ENCODE measurements around the gene SNRNP70. TPM values are rescaled to one million over a fixed set of nuclear protein-coding genes. Genes with fewer than 3 reads are reported as not detected.
"Not testable (repeated sequence)": the region's sequence is repeated elsewhere in the genome, so short reads cannot be mapped to it uniquely, and the experiment has no call there.

Gene SNRNP70
- total RNA-seq, 1 donor from 2014 or later = 279 TPM

- DNase-seq (ENCODE audit: low spot score) = peak; percentile 45
- Mint-ChIP-seq H3K27me3 (ENCODE audit: low read depth) (peaks cover 43% of the 10 kb centered on the region), H3K36me3 (ENCODE audit: low read depth) (no peaks in the 10 kb centered on the region), H3K4me1 (ENCODE audit: low read depth) (peaks cover 9% of the 10 kb centered on the region), H3K27ac (no peak overlapping the region), H3K4me3 (ENCODE audit: low read depth) (peak overlapping the region; percentile 74), H3K9me3 (no peaks in the 10 kb centered on the region)
- intact Hi-C loops (cut with micrococcal nuclease) = no loop called here
Observed at GRCh38 chr19:49056101-49056901, 28.9 kb upstream of the SNRNP70 start.

DNA sequence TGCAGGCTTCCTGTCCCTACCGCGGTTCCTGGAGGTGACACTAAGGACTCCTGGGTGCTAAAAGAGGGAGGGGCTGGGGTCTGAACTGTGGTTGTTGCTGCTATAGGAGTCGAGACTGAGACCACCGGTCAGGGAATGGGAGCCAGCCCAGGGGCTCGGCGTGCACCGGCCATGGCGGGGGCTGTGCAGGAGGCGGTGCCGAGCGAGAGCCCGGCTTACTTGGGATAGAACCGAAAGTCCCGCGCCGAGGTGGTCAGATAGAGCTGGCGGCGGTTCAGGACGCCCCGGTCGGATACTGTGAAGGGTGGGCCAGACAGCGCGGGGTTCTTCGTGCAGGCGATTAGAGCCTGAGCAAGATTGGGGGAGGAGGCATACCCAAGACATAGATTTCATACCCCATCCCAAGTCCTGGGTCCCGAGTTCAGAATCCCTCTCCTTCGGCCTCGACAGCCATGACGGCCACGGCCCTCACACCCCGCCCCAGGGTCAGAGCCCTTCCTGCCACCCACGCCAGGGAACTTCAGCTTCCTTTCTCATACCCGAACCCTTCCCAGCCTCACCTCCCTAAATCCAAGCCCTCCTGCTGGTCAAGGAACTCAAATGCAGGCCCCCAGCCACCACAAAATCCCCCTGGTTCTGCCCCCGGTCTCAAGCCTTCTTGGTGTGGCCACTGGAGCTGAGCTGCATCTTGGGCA is 28.2 kb upstream of the SNRNP70 start:
- H3K36me3 Mint-ChIP-seq (ENCODE audit: low read depth); intact Hi-C loops (cut with micrococcal nuclease); H3K4me1 Mint-ChIP-seq (ENCODE audit: low read depth); DNase-seq (ENCODE audit: low spot score); H3K9me3 Mint-ChIP-seq; H3K27ac Mint-ChIP-seq: not testable (repeated sequence)
- peaks cover 43% of the 10 kb centered on the region for H3K27me3 Mint-ChIP-seq (ENCODE audit: low read depth)
- H3K4me3 Mint-ChIP-seq (ENCODE audit: low read depth) = peak overlapping the region; percentile 74

DNA sequence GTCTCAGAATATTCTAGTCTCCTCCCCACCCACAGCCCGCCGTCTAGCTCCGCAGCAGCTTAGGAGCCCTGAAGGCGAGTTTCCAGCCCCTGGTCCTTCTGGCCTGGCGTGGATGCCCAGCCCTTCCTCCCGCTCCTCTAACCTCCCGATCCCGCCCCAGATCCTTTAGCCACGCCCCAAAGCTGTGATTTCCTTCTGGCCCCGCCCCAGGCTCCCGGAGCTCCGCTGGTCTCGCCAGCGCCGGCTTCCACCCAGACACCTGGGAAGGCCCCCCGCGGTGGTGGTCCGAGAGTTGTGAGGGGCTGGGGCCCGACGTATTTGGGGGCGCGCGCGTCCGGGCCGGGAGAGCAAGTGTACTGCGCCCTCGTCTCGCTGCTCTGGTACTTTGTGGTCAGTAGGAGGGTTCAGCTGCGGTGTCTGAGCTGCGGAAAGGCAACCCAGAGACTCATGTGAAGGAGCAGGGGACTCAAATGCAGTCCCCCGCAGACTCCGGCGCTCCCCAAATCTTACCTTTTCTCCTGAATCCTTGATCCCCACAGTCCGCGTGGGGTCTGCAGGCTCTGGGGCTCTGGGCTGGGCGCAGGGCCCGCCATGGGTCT is 27.5 kb upstream of the SNRNP70 start, which contains the start of gene CGB7:
TSS of gene CGB7 (minus strand) at position 114 of the 599 bp plus-strand sequence. CDS start 2,374 bp downstream, outside the sequence.
- no peak within 1 kb of the TSS for H3K27ac Mint-ChIP-seq
- H3K36me3 Mint-ChIP-seq (ENCODE audit: low read depth) = no peaks in the 10 kb centered on the region
- H3K4me3 Mint-ChIP-seq (ENCODE audit: low read depth) = peak within 1 kb of the TSS; percentile 74
- H3K4me1 Mint-ChIP-seq (ENCODE audit: low read depth) = peaks cover 9% of the 10 kb centered on the region
- peaks cover 43% of the 10 kb centered on the region for H3K27me3 Mint-ChIP-seq (ENCODE audit: low read depth)
- DNase-seq (ENCODE audit: low spot score) = peak; percentile 19
- intact Hi-C loops (cut with micrococcal nuclease) = no loop called here
- H3K9me3 Mint-ChIP-seq = no peaks in the 10 kb centered on the region

GRCh38 chr19:49058562-49058961 is 26.7 kb upstream of the SNRNP70 start:
- H3K9me3 Mint-ChIP-seq = no peaks in the 10 kb centered on the region
- no peaks in the 10 kb centered on the region for H3K36me3 Mint-ChIP-seq (ENCODE audit: low read depth)
- peaks cover 9% of the 10 kb centered on the region for H3K4me1 Mint-ChIP-seq (ENCODE audit: low read depth)
- intact Hi-C loops (cut with micrococcal nuclease) = no loop called here
- DNase-seq (ENCODE audit: low spot score) = no peak
- peaks cover 47% of the 10 kb centered on the region for H3K27me3 Mint-ChIP-seq (ENCODE audit: low read depth)
- H3K4me3 Mint-ChIP-seq (ENCODE audit: low read depth) = no peak overlapping the region
- H3K27ac Mint-ChIP-seq = no peak overlapping the region

- Mint-ChIP-seq H3K27ac (no peak overlapping the region), H3K36me3 (ENCODE audit: low read depth) (no peaks in the 10 kb centered on the region), H3K4me3 (ENCODE audit: low read depth) (no peak overlapping the region), H3K9me3 (no peaks in the 10 kb centered on the region), H3K4me1 (ENCODE audit: low read depth) (peaks cover 9% of the 10 kb centered on the region), H3K27me3 (ENCODE audit: low read depth) (peaks cover 51% of the 10 kb centered on the region)
- intact Hi-C loops (cut with micrococcal nuclease) = no loop called here
- DNase-seq (ENCODE audit: low spot score) = no peak
Observed at GRCh38 chr19:49059053-49059452, 26.2 kb upstream of the SNRNP70 start.

DNA sequence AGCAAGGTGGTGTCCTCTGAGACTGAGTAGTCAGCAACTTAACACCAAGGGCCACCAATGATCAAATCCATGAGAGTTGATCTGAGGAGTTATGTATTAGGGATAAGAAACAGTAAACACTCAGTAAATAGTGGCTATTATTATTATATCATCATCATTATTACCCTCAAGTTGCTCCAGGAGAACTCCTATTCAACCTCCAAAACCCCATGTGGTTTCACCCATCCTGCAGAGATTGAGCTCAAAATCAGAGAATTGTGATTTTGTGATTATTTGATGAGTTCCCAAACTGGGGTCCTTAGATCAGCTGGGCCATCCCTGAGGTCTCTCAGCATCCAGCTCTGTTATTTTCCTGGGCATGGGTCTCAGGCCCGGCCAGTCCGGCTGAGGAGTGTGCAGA is 24.3 kb upstream of the SNRNP70 start:
- Mint-ChIP-seq H3K9me3 (no peaks in the 10 kb centered on the region), H3K4me3 (ENCODE audit: low read depth) (no peak overlapping the region), H3K4me1 (ENCODE audit: low read depth) (peaks cover 9% of the 10 kb centered on the region), H3K27ac (no peak overlapping the region), H3K27me3 (ENCODE audit: low read depth) (peaks cover 63% of the 10 kb centered on the region), H3K36me3 (ENCODE audit: low read depth) (no peaks in the 10 kb centered on the region)
- intact Hi-C loops (cut with micrococcal nuclease) = no loop called here
- DNase-seq (ENCODE audit: low spot score) = no peak

DNA sequence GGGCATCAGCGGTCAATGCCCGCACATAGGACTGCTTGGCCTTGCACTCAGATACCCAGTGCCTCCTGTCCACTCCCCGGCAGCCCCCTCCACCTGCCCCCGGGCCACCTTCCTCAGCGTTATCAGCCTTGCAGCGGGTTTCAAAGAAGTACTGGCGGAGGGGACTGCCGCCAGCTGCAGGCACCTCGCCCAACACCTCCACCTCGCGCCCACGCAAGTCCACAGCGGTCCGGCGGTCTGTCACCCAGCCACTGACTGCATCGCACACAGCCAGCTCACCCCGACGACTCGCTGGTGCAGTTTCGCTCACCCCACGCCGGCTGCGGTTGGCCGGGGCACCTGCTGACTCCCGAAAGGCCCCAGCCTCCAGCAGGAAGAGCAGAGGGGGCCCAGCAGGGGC is 23.8 kb upstream of the SNRNP70 start:
- peaks cover 9% of the 10 kb centered on the region for H3K4me1 Mint-ChIP-seq (ENCODE audit: low read depth)
- intact Hi-C loops (cut with micrococcal nuclease) = no loop called here
- H3K36me3 Mint-ChIP-seq (ENCODE audit: low read depth) = no peaks in the 10 kb centered on the region
- no peak overlapping the region for H3K27ac Mint-ChIP-seq
- no peaks in the 10 kb centered on the region for H3K9me3 Mint-ChIP-seq
- H3K4me3 Mint-ChIP-seq (ENCODE audit: low read depth) = no peak overlapping the region
- H3K27me3 Mint-ChIP-seq (ENCODE audit: low read depth) = peaks cover 65% of the 10 kb centered on the region
- DNase-seq (ENCODE audit: low spot score) = no peak

DNA sequence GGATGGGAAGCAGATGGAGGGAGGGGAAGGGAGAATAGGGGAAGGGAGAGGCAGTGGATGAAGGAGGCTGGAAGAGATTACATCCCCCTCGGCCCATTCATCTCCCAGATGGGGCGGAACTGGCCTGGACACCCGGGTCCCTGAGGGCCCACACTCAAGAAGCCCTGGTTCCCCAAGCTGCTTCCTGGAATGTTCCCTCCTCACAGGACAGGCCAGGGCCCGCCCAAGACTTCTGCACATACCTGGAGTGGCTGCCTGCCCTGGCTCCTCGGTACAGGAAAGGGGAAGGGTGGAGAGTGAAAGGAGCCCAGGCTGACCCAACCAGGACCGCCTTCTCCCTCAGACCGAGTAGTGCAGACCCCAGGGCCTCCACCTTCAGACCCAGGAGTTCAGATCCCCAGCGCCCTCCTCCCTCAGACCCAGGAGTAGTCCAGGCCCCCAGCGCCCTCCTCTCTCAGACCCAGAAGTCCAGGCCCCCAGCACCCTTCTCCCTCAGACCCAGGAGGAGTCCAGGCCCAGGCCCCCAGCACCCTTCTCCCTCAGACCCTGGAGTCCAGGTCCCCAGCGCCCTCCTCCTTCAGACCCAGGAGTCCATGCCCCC is 21.1 kb upstream of the SNRNP70 start:
- Mint-ChIP-seq H3K27ac (no peak overlapping the region), H3K4me3 (ENCODE audit: low read depth) (no peak overlapping the region), H3K36me3 (ENCODE audit: low read depth) (no peaks in the 10 kb centered on the region), H3K27me3 (ENCODE audit: low read depth) (peaks cover 63% of the 10 kb centered on the region), H3K4me1 (ENCODE audit: low read depth) (no peaks in the 10 kb centered on the region), H3K9me3 (no peaks in the 10 kb centered on the region)
- intact Hi-C loops (cut with micrococcal nuclease) = no loop called here
- DNase-seq (ENCODE audit: low spot score) = no peak

DNA sequence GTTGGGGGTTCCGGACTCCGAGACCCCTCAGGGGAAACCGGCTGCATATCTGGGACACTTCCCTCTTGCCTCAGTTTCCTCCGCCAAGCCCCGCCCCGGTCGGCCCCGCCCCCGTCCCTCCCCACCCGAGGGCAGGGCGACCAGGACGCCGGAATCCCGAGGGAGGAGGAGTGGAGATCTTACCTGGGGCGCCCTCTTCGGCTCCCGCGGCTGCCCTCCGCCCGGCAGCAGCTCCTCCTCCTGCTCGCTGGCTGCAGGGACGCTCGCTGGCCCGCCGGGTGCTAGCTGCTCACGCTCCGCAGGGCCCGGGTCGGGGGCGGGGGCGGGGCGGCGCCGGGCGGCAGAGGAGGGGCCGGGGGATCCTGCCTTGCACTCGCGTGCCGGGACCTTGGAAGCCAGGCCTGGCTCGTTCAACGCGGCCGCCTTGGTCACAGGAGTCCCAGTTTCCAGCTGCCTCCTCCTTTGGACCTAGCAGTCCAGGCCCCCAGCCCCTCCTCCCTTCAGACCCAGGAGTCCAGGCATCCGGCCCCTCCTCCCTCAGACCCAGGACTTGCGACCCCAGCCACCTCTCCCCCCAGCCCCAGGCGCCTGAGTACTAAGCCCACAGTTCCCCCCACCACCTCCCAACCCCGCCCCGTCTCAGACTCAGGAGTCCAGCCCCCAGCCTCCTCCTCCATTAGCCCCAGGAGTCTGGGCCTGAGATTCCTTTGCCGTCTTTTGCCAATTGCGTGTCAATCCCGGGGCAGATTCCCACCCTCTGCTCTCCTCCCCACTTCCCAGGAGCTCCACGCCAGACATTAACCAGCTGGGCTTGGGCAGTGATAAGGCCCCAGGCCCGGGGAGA is 20.3 kb upstream of the SNRNP70 start, which contains the start of gene NTF4:
TSS of gene NTF4 (minus strand) at position 51 of the 844 bp plus-strand sequence. CDS start 2,821 bp downstream, outside the sequence.
- Mint-ChIP-seq H3K27me3 (ENCODE audit: low read depth) (peaks cover 63% of the 10 kb centered on the region), H3K9me3 (no peaks in the 10 kb centered on the region), H3K4me3 (ENCODE audit: low read depth) (no peak within 1 kb of the TSS), H3K36me3 (ENCODE audit: low read depth) (no peaks in the 10 kb centered on the region), H3K4me1 (ENCODE audit: low read depth) (no peaks in the 10 kb centered on the region), H3K27ac (no peak within 1 kb of the TSS)
- intact Hi-C loops (cut with micrococcal nuclease) = no loop called here
- DNase-seq (ENCODE audit: low spot score) = no peak

DNA sequence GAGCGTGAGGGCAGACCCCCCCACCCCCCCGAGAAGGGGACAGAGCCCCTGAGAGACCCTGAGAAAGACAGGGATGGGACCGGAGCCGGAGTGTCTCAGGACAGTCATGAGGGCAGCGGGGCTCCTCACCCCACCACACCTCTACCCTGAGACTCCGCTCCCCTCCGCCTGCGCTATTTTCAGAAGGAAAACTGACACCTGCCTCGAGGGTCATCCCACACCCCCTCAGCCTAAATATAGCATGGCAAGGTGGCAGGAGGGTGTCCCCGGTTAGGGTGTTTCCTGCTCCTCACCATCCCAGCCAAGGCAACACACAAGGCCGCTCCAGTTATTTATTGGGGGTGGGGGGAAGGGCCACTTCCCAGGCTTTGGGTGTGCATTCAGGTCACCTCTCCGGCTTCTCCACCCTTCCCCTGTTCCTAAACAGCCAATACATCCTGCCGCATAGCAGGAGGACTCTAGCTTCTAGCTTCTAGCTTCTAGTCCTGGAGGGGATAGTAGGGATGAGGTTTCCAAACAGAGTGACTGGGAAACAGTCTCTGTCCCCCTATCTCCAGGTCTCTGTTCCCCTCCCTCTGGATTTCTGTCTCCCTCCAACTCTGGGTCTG is 19.2 kb upstream of the SNRNP70 start:
- no peaks in the 10 kb centered on the region for H3K36me3 Mint-ChIP-seq (ENCODE audit: low read depth)
- intact Hi-C loops (cut with micrococcal nuclease) = no loop called here
- peaks cover 62% of the 10 kb centered on the region for H3K27me3 Mint-ChIP-seq (ENCODE audit: low read depth)
- H3K4me3 Mint-ChIP-seq (ENCODE audit: low read depth) = no peak overlapping the region
- no peak overlapping the region for H3K27ac Mint-ChIP-seq
- H3K9me3 Mint-ChIP-seq = no peaks in the 10 kb centered on the region
- DNase-seq (ENCODE audit: low spot score) = no peak
- H3K4me1 Mint-ChIP-seq (ENCODE audit: low read depth) = no peaks in the 10 kb centered on the region

DNA sequence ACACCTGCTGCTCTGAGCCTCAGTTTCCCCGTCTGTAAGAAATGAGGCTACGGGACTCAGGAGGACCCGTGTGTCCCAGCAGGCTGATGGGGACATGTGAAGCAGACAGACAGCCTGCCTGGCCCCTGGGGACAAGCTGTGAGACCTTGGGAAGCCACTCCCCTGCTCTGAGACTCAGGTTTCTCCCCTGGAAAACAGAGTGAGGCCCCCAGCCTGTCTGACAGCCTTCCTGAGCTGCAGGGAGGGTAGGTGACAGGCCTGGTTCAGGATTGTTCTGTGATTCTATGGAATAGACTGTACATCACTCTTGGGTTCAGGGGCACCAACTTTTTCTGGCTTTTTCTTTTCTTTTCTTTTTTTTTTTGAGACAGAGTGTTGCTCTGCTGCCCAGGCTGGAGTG is 17.7 kb upstream of the SNRNP70 start:
- Mint-ChIP-seq H3K4me1 (ENCODE audit: low read depth) (no peaks in the 10 kb centered on the region), H3K27me3 (ENCODE audit: low read depth) (peaks cover 65% of the 10 kb centered on the region), H3K27ac (no peak overlapping the region), H3K36me3 (ENCODE audit: low read depth) (no peaks in the 10 kb centered on the region), H3K4me3 (ENCODE audit: low read depth) (no peak overlapping the region), H3K9me3 (no peaks in the 10 kb centered on the region)
- intact Hi-C loops (cut with micrococcal nuclease) = no loop called here
- DNase-seq (ENCODE audit: low spot score) = no peak

GRCh38 chr19:49069026-49069425 is 16.2 kb upstream of the SNRNP70 start:
- no peak for DNase-seq (ENCODE audit: low spot score)
- Mint-ChIP-seq H3K27me3 (ENCODE audit: low read depth) (peaks cover 69% of the 10 kb centered on the region), H3K36me3 (ENCODE audit: low read depth) (no peaks in the 10 kb centered on the region), H3K27ac (no peak overlapping the region), H3K9me3 (no peaks in the 10 kb centered on the region), H3K4me3 (ENCODE audit: low read depth) (no peak overlapping the region), H3K4me1 (ENCODE audit: low read depth) (peaks cover 5% of the 10 kb centered on the region)
- intact Hi-C loops (cut with micrococcal nuclease) = no loop called here

All from activated T-helper 2 cell treated with anti-CD3 and anti-CD28 coated beads, Interferon-gamma antibody, Interleukin-2, Interleukin-4, amounts not matched to agents 10 μg/mL and 5 μg/mL and 100 μg/mL, durations not matched to agents 14 hours and 24 hours and 36 hours (primary cell).